SU-DHL-6 (cell line): Measurements from ENCODE around the gene FIBP.

Experiments
- H2AFZ ChIP-seq: fragments of 200-600 bp; sonication (generic); 2 replicates; pipeline ENCODE4 v1.6.1; 2014; ENCODE audit warnings: low read depth, mild to moderate bottlenecking, moderate library complexity, mixed read lengths, antibody characterized with exemption, low read length; ENCODE audit not compliant: severe bottlenecking
- H3F3A ChIP-seq: fragments of 200-600 bp; shearing (Covaris generic); 2 replicates; pipeline ENCODE4 v1.6.0; 2016; ENCODE audit warnings: antibody characterized with exemption, mild to moderate bottlenecking; ENCODE audit not compliant: insufficient read depth
- H3K27ac ChIP-seq: fragments of 200-600 bp; sonication (generic); 2 replicates; pipeline ENCODE4 v1.5.1; 2016; ENCODE audit warnings: low read depth, mild to moderate bottlenecking, low read length, moderate library complexity, mixed read lengths
- H3K27me3 ChIP-seq: fragments of 200-600 bp; sonication (generic), shearing (Covaris generic); 2 replicates; pipeline ENCODE4 v1.6.0; 2014; ENCODE audit warnings: mild to moderate bottlenecking, low read length
- H3K36me3 ChIP-seq: fragments of 200-600 bp; sonication (generic); 2 replicates; pipeline ENCODE4 v1.6.1; 2014; ENCODE audit warnings: mild to moderate bottlenecking, low read length, mixed read lengths
- H3K4me2 ChIP-seq: fragments of 300-600, 200-600 bp; shearing (Covaris generic), sonication (generic); 2 replicates; pipeline ENCODE4 v1.6.0; 2014; ENCODE audit warnings: low read length, low read depth, mild to moderate bottlenecking; ENCODE audit not compliant: poor library complexity, severe bottlenecking
- H3K4me3 ChIP-seq: fragments of 200-600 bp; sonication (generic); 2 replicates; pipeline ENCODE4 v1.5.1; 2014; ENCODE audit warnings: antibody characterized with exemption, low read length, mild to moderate bottlenecking, mixed read lengths; ENCODE audit not compliant: insufficient read depth, poor library complexity, severe bottlenecking
- H3K79me2 ChIP-seq: fragments of 200-600 bp; sonication (generic); 2 replicates; pipeline ENCODE4 v1.6.1; 2014; ENCODE audit warnings: mild to moderate bottlenecking, low read length, moderate library complexity; ENCODE audit not compliant: insufficient read depth
- H3K9ac ChIP-seq: fragments of 200-600 bp; sonication (generic); 2 replicates; pipeline ENCODE4 v1.7.0; 2014; ENCODE audit warnings: mild to moderate bottlenecking, low read length
- H3K9me2 ChIP-seq: fragments of 200-600 bp; sonication (generic); replicated peaks from 2 replicates; pipeline ENCODE4 v1.6.1; 2014; ENCODE audit warnings: low read length; ENCODE audit not compliant: insufficient read depth
- H3K9me3 ChIP-seq: fragments of 200-600 bp; sonication (generic); 2 replicates; pipeline ENCODE4 v1.6.1; 2014; ENCODE audit warnings: low read length, mixed read lengths; ENCODE audit not compliant: insufficient read depth
- H4K20me1 ChIP-seq: fragments of 200-600 bp; sonication (generic); 2 replicates; pipeline ENCODE4 v1.6.1; 2014; ENCODE audit warnings: low read depth, mild to moderate bottlenecking, antibody characterized with exemption, low read length, moderate library complexity, mixed read lengths
- EZH2phosphoT487 ChIP-seq: fragments of 200-600 bp; sonication (generic), shearing (Covaris generic); conservative IDR thresholded peaks from 2 replicates; pipeline ENCODE4 v1.6.1; 2018; ENCODE audit warnings: mild to moderate bottlenecking, antibody characterized with exemption, low read length, moderate library complexity, mixed read lengths
- TF ChIP-seq, protein P1 (sequence below): fragments of 200-600 bp; sonication (generic); IDR thresholded peaks from one replicate; pipeline ENCODE4 v1.5.1; 2017; ENCODE audit warnings: antibody characterized with exemption, mild to moderate bottlenecking, low read length, moderate library complexity; ENCODE audit not compliant: insufficient read depth, poor library complexity, severe bottlenecking

The FIBP gene

DNA sequence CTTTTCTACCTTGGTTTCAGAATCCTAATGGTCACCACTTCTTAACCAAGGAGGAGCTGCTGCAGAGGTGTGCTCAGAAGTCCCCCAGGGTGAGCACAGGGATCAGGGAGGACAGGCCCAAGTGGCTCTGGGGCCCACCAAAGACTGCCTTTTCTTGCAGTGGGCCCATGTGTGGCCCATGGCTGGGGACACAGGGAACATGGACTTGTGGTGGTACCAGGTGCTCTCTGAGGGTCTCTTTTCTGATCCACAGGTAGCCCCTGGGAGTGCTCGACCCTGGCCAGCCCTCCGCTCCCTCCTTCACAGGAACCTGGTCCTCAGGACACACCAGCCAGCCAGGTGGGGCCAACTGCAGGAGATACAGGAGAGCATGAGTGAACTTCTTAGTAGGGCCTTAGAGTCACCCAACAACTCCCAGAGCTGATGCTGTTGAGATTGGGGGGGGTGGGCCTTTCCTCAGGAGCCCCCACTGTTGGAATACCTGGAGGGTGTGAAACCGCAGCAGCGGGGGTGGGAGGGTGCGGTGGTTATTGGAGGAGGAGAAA, 26.0 kb downstream of the FIBP start:
- Histone ChIP-seq H3K79me2 (peaks cover 23% of the 10 kb centered on the region), H3K27me3 (no peaks in the 10 kb centered on the region), H3F3A (peaks cover 8% of the 10 kb centered on the region), H3K27ac (no peak overlapping the region), H3K4me2 (no peak overlapping the region), H3K36me3 (no peaks in the 10 kb centered on the region), H3K9ac (no peak overlapping the region), H4K20me1 (no peaks in the 10 kb centered on the region), H3K9me3 (no peaks in the 10 kb centered on the region), H3K4me3 (no peak overlapping the region), H2AFZ (no peak overlapping the region), H3K9me2 (no peaks in the 10 kb centered on the region)
- no peak for TF ChIP-seq EZH2phosphoT487
- TF ChIP-seq, protein P1, sequence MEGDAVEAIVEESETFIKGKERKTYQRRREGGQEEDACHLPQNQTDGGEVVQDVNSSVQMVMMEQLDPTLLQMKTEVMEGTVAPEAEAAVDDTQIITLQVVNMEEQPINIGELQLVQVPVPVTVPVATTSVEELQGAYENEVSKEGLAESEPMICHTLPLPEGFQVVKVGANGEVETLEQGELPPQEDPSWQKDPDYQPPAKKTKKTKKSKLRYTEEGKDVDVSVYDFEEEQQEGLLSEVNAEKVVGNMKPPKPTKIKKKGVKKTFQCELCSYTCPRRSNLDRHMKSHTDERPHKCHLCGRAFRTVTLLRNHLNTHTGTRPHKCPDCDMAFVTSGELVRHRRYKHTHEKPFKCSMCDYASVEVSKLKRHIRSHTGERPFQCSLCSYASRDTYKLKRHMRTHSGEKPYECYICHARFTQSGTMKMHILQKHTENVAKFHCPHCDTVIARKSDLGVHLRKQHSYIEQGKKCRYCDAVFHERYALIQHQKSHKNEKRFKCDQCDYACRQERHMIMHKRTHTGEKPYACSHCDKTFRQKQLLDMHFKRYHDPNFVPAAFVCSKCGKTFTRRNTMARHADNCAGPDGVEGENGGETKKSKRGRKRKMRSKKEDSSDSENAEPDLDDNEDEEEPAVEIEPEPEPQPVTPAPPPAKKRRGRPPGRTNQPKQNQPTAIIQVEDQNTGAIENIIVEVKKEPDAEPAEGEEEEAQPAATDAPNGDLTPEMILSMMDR, result no peak

DNA sequence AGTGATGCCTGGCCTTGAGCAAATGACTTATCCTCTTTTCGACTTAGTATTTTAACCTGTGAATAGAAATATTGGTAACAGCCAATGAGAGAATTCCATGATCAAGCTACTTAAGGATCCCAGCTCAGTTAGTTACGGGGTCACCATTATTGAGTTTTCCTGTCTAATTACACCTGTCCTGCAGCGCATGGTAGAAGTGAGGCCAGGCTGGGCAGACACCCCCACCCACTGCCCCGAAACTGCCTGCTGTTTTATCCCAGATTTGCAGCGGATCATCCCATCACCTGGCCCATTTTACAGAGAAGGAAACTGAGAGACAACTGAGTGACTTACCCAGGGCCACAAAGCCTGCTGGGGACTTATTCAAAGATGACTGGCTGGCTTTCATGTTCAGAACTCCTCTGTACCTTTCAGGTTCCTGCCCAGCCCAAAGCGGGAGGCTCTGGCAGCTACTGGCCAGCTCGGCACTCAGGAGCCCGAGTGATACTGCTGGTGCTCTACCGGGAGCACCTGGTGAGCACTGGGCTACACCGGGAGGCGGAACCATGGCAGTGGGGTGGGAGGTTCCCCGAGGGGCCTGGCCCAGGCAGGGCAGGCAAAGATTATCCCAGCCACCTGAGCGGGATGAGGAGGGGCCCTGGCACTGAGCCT, 26.6 kb downstream of the FIBP start:
- Histone ChIP-seq H3K4me3 (peak overlapping the region; percentile 63), H3K79me2 (peaks cover 29% of the 10 kb centered on the region), H3K9ac (peak overlapping the region; percentile 97), H4K20me1 (peaks cover 1% of the 10 kb centered on the region), H2AFZ (no peak overlapping the region), H3K9me2 (no peaks in the 10 kb centered on the region), H3K9me3 (no peaks in the 10 kb centered on the region), H3K27ac (no peak overlapping the region), H3K4me2 (peak overlapping the region; percentile 94), H3K36me3 (peaks cover 1% of the 10 kb centered on the region; the same call in 1 of the 2 replicates), H3K27me3 (no peaks in the 10 kb centered on the region), H3F3A (peaks cover 10% of the 10 kb centered on the region)
- TF ChIP-seq, protein P1, result no peak
- TF ChIP-seq EZH2phosphoT487, result no peak

DNA sequence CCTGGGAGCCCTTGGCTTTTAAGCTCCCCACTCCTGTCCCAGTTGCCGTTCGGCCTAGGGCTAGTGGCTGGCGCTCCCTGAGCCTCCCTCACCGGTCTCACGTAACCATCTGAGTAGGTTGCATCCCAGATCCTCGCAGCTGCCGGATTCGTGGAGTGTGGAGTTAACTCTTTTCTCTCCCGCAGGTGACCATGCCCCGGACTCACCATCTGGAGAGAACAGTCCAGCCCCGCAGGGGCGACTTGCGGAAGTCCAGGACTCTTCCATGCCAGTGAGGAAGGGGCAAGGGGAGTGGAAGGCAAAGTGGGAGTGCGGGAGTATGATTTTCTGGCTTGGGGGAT, 27.1 kb downstream of the FIBP start:
- peak overlapping the region; percentile 63 for H3K4me3 ChIP-seq
- no peaks in the 10 kb centered on the region for H3K27me3 ChIP-seq
- H3K9ac ChIP-seq, result peak overlapping the region; percentile 97
- peaks cover 35% of the 10 kb centered on the region for H3K79me2 ChIP-seq
- H3K27ac ChIP-seq, result peak overlapping the region; percentile 90
- peaks cover 15% of the 10 kb centered on the region for H3F3A ChIP-seq
- TF ChIP-seq, protein P1, result no peak
- TF ChIP-seq EZH2phosphoT487, result no peak
- no peak overlapping the region for H2AFZ ChIP-seq
- peaks cover 6% of the 10 kb centered on the region for H4K20me1 ChIP-seq
- peaks cover 6% of the 10 kb centered on the region for H3K36me3 ChIP-seq
- no peaks in the 10 kb centered on the region for H3K9me3 ChIP-seq
- no peaks in the 10 kb centered on the region for H3K9me2 ChIP-seq
- H3K4me2 ChIP-seq, result peak overlapping the region; percentile 94
